Stimulated activated CD4-positive, alpha-beta T cell treated with anti-CD3 and anti-CD28 coated beads, Interleukin-12 subunit alpha, Interleukin-12 subunit beta, amount 100 ng/mL, for 24 hours (primary cell): ENCODE data around the gene PTBP2.

Experiments used
- DNase-seq, 2 experiments: peaks; one replicate each; pipeline ENCODE4 v3.0.0-alpha.2; 2020; ENCODE audit warnings: low read depth in 2 of 2

PTBP2 gene, protein sequence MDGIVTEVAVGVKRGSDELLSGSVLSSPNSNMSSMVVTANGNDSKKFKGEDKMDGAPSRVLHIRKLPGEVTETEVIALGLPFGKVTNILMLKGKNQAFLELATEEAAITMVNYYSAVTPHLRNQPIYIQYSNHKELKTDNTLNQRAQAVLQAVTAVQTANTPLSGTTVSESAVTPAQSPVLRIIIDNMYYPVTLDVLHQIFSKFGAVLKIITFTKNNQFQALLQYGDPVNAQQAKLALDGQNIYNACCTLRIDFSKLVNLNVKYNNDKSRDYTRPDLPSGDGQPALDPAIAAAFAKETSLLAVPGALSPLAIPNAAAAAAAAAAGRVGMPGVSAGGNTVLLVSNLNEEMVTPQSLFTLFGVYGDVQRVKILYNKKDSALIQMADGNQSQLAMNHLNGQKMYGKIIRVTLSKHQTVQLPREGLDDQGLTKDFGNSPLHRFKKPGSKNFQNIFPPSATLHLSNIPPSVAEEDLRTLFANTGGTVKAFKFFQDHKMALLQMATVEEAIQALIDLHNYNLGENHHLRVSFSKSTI

DNA sequence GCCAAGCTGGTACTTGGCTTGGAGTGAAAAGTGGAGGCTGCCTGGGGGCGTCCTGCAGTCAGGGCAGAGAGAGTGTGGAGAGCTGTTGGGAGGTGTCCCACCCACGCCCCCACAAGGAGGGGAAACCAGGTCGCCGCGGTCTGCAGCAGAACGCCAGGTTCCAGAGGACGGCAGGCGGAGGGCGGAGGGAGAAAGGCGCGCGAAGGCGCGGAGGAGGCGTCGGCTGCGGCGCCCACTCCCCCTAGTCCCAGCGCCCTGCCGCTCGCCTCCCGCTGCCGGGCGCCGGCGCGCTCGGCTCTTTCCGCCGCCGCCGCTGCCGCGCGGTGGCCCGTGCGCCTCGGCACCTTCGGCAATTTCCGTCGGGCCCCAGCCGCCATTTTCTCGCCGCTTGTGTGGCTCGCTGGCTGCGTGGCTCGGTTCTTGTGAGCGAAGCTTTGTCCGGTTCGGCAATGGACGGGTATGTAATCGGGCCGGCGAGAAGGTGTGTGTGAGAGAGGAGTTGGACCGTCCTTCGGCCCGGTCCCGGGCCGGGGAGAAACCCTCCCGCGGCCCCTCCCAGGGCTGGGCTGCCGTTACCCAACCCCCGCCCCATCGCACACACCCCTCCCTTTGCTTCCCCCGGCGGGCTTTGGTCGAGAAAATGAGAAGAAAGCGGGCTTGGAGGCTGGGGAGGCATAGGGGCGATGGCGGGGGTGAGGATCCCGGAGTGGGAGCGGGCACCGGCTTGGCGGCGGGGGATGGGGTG is at the start of gene PTBP2:
TSS of gene PTBP2 (plus strand) at position 369 of the 745 bp plus-strand sequence. CDS start at position 450, 81 bp downstream.
- peak; percentile 66 to 75 for DNase-seq

DNA sequence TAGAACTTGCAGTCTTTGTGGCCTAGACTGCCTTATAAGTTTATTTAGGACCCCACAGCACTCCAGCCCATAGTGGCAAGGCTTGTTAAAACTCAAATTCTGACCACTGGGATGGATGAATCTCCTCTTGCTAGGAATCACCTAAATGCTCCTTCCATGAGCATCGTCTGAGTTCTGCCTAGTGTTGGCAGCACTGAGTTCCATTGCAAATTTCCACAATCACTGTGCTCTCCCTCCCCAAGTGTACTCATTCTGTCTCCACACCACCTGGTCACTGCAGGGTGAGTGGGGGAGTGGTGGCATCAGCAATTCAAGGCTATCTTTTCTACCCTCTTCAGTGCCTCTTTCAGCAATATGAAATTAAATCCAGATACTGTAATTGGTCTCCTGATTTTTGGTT is 46.7 kb upstream of the PTBP2 start:
- no peak for DNase-seq

DNA sequence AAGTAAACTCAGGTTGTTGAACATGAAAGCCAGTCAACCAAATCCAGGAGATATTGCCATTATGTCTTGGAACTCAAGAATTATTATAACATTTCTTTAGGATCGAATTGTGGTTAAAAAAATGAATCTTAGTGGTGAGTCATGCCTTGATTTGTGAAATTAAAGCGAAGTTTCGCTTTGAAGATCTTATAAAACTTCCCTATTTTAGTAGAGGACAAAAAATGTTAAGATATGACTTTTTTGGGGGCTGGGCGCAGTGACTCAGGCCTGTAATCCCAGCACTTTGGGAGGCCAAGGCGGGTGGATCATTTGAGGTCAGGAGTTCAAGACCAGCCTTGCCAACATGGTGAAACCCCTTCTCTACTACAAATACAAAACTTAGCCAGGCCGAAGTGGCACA is 39.5 kb upstream of the PTBP2 start:
- DNase-seq: no peak

DNA sequence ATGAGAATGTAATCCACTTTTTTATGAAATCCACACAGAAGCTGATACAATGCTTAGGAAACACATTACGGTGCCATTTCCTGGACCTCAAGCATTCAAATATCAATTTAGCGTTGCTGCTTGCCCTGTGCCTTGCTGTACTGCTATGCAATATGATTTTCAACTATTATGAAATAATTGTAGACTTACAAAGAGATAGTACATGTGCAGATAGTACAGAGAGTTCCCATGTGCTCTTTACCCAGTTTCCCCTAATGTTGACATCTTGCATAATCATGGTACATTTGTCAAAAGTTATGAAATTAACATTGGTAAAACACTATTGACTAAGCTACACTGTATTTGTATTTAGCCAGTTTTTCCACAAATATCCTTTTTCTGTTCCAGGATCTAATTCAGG is 37.7 kb upstream of the PTBP2 start:
- no peak for DNase-seq

DNA sequence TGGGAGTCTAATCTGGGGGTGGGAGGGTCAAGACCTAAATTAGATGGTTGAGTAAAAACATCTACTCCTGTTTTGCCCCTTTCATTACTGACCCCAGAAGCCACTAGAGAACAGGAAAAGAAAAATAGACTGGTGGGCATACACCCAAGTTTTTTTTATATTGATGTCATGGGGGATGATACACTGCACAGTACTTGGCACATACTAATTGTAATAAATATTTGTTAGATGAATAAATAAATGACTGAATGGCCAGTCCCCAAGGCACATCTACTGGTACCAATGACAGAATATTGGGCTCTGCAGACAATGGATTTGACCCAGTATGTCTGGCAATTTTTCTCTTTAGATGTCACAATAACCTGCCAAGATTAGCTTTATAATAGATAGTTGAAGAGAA is 36.8 kb upstream of the PTBP2 start:
- no peak for DNase-seq

DNA sequence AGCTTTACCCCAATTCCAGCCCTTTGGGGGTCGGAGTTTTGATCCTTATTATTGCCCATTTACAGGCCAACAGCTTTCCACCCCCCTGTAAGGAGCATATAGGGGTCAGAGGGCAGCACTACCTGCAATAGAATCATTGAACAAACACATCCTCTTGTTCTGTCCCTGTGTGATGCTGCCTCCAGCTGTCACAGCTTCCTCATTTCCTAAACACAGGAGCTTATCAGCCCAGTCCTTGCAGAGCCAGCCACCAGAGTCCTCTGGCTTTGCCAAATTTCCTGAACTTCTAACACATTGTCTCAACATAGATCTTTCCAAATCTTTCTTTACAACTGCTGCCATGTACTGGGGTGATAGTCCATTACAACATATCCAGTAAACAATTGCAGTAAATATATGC is 32.8 kb upstream of the PTBP2 start:
- no peak for DNase-seq

DNA sequence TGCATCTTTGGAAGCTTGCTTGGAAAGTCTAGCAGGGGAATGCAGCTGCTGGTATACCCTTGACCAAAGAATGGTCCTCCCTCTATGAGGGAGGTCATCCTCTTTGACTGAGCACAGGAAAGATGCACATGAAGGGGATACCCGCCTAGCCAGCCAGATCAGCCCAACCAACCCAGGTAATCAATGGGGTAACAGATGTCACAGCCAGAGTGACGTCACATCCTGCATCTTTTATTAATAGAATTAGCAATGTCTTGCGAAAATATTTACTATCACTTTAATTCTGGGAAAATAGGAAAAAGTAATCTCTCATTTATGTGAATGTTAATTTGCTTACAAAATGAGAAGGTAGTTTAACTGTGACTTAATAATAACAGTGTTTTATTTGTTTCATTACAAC is 25.6 kb upstream of the PTBP2 start:
- DNase-seq: no peak

DNA sequence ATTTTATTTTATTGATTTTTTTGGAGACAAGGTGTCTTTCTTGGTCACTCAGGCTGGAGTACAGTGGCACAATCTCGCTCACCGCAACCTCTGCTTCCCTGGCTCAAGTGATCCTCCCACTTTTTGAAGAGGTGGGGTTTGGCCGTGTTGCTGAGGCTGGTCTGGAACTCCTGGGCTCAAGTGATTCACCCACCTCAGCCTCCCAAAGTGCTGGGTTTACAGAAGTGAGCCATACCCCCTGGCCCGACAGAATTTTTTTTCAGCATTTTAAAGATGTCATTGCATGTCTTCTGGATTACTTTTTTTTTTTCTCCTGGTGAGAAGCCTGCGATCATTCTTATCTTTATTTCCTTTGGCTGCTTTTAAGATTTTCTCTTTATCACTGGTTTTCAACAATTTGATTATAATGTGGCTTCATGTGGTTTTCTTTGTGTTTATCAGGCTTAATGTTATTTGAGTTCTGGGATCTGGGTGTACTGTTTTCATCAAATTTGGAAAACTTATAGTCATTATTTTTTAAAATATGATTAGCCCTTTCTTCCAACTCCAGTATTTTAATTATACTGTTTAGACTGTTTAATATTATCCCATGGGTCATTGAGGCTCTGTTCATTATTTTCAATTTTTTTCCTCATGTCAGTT is 23.1 kb upstream of the PTBP2 start:
- no peak for DNase-seq

DNA sequence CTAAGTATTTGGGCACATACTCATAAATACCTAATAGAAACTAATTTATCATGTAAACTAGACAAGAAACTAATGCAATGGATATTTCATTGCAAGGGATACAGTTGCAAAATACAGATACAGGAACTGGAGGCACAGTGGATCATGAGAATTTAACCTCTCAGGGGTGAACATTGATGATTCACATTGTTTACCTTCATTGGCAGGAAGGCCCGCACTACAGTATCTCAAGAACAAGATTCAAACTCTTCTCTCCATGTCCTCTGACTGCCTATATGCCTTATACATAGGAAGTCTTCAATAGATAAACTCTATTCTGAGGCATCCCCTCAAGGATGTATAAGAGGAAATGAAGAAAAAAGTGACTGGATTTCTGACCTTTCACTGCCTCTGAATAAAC is 18.4 kb upstream of the PTBP2 start:
- DNase-seq: no peak

DNA sequence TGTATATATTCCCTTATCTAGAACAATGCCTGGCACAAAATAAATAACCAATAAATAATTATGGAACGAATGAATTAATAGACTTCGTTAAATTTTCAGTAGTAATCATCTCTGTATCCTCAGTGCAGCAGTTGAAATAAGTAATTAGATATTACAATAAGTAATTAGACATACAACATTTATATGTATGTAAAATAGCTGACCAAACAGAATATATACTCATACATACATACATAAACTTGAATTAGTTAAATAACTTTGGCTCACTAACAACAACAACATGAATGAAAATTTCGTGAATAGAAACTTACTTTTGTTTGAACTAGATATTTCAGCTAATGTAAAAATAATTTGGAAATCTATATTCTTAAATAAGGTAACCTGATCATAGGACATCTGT is 14.6 kb upstream of the PTBP2 start:
- DNase-seq: no peak

DNA sequence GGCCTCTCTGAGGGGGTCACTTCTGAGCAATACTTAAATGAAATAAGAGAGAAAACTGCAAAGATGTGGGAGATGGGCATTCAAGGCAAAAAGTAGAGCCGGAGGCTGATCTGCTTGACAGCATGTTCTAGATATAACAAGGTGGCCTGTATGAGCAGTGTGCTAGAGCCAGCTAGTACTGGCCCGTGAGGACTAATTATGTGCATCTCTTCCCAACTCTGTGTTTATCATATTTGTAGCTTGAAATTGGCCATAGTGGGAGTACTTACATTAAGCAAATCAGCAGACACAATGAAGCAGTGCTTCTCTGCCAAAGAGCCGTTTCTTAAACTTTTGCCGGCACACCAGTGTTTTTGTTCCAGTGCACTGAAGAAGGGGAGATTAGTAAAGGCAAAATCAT is 13.1 kb upstream of the PTBP2 start:
- no peak for DNase-seq

DNA sequence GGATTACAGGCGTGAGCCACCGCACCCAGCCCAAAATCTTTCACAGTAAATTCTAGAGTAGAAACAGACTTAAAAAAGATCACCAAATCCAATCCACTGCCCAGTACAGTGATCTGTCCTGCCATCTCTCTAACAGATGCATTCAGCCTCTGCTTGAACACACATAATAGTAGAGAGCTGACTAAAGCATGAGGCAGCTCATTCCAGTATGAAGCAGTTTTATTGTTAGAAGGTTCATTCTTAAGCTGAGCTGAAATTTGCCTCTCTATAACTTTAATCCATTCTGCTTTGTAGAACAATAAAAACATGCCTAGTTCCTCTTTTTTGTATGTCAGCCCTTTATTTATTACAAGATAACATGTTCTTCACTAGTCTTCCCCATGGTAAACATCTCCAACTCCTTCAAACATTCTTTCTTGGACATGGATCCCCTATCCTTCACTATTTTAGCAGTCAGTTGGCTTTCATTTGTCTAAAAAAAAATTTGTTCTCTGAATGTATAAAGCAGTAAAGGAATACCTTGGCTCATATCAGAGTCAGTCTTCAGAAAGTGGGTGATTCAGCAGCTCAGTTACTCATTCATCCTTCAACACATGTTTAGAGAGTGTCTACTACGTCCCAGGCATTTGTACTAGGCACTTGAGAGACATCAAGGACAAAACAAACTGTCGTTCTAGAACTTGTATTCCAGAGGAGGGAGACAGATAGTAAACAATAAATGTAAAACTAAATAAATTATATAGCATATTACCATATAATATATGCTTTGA is 10.7 kb upstream of the PTBP2 start:
- DNase-seq: no peak

DNA sequence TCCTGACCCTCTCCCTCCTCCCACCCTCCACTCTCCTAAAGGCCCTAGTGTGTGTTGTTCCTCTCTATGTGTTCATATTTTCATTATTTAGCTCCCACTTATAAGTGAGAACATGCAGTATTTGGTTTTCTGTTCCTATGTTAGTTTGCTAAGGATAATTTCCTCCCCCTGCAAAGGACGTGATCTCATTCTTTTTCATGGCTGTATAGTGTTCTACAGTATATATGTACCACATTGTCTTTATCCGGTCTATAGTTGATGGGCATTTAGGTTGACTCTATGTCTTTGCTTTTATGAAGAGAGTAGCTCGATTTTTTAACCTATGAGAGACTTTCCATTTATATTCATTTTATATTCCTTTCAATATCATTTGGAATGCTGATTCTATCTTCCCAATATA is 7.9 kb upstream of the PTBP2 start:
- no peak for DNase-seq

DNA sequence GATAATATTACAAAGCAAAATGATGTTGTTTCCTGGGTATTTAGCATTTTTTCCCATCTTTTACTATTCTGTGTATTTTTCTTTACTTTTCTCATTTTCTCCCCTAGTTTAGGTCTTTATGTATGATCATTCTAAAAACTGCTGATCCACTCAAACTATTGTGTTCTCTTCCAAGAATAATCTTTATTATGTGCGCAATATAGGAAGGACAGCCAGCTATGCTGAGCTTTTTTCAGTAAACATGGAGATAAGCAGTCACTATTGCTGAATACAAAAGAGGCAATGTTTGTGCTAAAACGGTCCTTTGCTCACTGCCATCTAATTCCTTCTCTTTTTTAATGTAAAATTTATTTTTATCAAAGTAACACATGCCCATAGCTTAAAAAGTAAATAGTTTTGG is 6.7 kb upstream of the PTBP2 start:
- DNase-seq: no peak

DNA sequence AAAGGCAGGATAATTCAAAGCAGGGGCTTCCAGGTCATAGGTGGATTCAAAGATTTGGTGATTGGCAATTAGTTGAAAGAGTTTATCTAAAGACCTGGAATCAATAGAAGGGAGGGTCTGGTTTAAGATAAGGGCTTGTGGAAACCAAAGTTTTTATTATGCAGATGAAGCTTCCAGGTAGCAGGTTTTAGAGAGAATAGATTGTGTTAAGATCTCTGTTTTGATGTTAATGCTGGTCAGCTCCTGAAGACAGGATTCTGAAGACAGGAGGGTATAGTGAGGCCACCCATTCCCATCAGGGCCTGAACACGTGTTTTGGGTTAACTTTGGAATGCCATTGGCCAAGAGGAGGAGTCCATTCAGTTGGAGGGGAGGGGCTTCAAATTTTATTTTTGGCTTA is 6.1 kb upstream of the PTBP2 start:
- no peak for DNase-seq

DNA sequence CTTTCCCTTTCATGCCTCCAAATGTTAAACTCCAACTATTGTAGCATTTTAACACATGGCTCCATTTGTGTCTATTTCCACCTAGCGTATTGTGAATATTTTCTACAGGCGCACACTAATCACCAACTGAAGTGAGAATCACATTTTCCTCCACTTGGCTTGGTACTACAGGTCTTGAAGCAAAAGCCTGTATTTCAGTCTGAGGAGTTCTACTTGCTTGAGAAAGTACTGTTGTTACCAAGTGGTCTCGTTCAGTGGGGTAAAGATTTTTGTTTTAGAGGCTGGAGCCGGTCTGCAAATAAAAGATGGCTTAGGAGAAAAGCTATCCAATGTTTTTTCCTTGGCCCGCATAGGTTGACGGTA is 550 bp upstream of the PTBP2 start:
- DNase-seq: no peak

DNA sequence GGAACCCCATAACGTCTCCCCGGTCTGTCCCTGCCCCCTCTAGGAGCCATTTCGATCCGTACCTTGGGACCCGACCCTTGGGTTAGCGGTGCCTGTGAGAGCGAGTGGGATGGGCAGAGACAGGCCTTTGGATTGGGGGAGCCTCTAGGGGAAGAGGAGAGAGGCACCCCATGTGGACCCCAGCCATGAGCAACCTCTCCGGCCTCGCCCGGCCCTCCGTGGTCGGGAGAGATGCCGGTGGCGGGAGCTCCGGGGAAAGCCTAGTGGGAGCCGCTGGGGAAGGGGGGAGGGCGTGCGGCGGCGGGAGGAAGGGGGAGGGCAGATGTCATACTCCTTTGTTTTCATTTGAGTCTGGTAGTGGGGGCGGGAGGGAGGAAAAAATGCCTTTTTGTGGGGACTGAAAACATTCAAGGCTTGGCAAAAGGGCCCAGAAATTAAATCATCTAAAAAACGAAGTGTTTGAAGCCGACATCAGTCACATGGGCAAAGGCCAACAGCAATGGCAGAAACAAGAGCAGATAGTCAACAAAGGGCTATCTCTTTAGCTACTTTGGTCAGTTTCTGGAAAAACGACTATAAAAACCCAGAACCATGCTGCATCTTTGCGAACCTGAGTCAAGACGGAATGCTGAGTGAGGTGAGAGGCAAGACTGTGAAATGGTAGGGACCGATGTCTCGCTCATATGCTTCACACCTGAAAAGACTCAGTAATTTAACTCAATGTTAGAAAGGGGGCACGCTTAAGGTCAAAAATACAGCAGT is 758 bp downstream of the PTBP2 start:
- peak; percentile 23 to 43 for DNase-seq

DNA sequence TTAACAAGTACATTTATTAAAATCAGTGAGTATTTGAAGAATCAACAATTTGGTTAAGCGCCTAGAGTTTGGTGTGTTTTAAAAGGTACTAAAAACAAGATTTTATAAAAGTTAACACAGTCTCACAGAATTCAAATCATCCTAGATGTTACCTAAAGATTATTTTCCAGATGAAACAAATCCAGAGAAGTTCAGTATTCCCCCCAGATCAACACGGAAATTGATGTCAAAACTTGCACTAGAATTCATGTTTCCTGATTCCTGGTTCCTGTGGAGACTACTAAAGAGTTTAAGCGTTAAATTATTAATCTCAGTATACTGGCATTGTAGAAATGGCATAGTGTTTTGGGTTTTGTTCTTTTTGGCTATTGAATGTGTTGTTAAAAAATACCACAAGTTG is 1.4 kb downstream of the PTBP2 start:
- DNase-seq: no peak

DNA sequence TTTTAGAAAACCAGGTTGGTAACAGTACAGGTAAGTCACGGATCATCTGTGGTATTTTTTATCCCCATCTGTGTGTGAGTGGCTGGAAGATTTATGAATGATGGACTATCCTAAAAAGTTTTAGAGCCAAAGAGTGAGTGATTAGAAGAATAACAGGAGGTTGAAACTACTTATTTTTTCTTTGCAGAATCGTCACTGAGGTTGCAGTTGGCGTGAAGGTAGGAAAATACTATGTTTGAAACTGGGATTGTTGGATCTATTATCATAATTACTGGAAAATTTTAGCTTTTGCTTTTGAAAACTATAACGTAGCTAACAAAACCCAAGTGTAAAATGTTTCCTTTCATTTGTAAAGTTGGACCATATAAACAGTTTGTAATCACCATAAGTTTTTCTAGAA is 1.8 kb downstream of the PTBP2 start:
- no peak for DNase-seq

DNA sequence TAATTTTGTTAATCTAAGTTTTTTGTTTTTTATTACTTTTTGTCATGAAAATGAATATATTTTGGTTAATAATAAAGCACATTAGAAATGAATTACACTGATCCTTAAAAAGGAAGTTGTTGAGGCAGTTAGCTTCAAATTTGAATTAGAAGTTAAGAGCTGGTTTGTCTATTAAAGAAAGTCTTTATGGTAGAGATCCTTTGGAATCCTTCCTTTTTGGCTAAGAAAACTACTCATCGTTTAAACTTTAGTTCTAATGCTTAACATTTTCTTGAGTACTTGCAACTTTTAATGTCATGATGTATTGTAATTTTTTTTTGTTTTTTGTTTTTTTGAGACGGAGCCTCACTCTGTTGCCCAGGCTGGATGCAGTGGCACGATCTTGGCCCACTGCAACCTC is 2.4 kb downstream of the PTBP2 start:
- DNase-seq: no peak

DNA sequence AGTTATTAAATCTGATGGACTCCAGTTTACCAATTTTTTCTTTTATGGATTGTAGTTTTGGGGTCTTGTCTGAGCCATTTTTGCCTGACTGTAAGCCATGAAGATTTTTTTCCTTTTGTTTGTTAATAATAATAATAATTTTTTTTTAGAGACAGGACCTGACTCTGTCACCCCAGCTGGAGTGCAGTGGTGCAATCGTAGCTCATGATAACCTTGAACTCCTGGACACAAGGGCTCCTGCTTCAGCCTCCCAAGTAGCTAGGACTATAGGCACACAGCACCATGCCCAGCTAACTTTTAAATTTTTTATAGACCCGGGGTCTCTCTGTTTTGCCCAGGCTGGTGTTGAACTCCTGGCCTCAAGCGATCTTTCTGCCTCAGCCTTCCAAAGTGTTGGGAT is 6.3 kb downstream of the PTBP2 start:
- no peak for DNase-seq
